OCI-LY3 (cell line): ENCODE results near the gene NOTCH2NLA.
"Not testable (repeated sequence)": the region's sequence is repeated elsewhere in the genome, so short reads cannot be mapped to it uniquely, and the experiment has no call there.

Experiments used
- H2AFZ ChIP-seq: fragments of 200-600, 300-600 bp; shearing (Covaris generic); 2 replicates; pipeline ENCODE4 v1.6.0; 2014; ENCODE audit warnings: antibody characterized with exemption, low read depth, low read length
- H3K27ac ChIP-seq: fragments of 200-600, 300-600 bp; sonication (generic); 2 replicates; pipeline ENCODE4 v1.5.1; 2014; ENCODE audit warnings: mild to moderate bottlenecking, low read length, moderate library complexity, mixed read lengths
- H3K27me3 ChIP-seq: fragments of 200-600, 300-600 bp; sonication (generic); 2 replicates; pipeline ENCODE4 v1.6.1; 2014; ENCODE audit warnings: low read depth, low read length, mixed read lengths
- H3K36me3 ChIP-seq: fragments of 200-600, 300-600 bp; sonication (generic); replicated peaks from 2 replicates; pipeline ENCODE3; 2014; ENCODE audit warnings: low read depth, low read length, mixed read lengths
- H3K4me1 ChIP-seq: fragments of 300-600, 200-600 bp; sonication (generic); 2 replicates; pipeline ENCODE4 v1.6.1; 2014; ENCODE audit warnings: low read length, mixed read lengths
- H3K4me2 ChIP-seq: fragments of 200-600, 300-600 bp; sonication (generic); 2 replicates; pipeline ENCODE4 v1.6.1; 2014; ENCODE audit warnings: low read length, mixed read lengths
- H3K4me3 ChIP-seq: fragments of 300-600, 200-600 bp; sonication (generic); 2 replicates; pipeline ENCODE4 v1.5.1; 2014; ENCODE audit warnings: antibody characterized with exemption, mild to moderate bottlenecking, low read length, moderate library complexity
- H3K79me2 ChIP-seq: fragments of 300-600, 200-600 bp; shearing (Covaris generic); 2 replicates; pipeline ENCODE4 v1.6.1; 2014; ENCODE audit warnings: mild to moderate bottlenecking, low read length, mixed read lengths
- H3K9ac ChIP-seq: fragments of 300-600, 200-600 bp; shearing (Covaris generic); 2 replicates; pipeline ENCODE4 v1.6.0; 2014; ENCODE audit warnings: mild to moderate bottlenecking, low read length, moderate library complexity
- H3K9me3 ChIP-seq: fragments of 200-600, 300-600 bp; shearing (Covaris generic); 2 replicates; pipeline ENCODE4 v1.6.1; 2014; ENCODE audit warnings: low read length, mixed read lengths; ENCODE audit not compliant: insufficient read depth
- H4K20me1 ChIP-seq: fragments of 200-600, 300-600 bp; sonication (generic); 2 replicates; pipeline ENCODE4 v1.6.1; 2016; ENCODE audit warnings: low read length, mixed read lengths; ENCODE audit not compliant: insufficient read depth

The NOTCH2NLA gene

GRCh38 chr1:146260006-146260730 lies 31.3 kb upstream of the NOTCH2NLA start:
- H3K79me2 ChIP-seq, H4K20me1 ChIP-seq, H2AFZ ChIP-seq, H3K36me3 ChIP-seq, H3K4me2 ChIP-seq, H3K4me1 ChIP-seq, H3K27ac ChIP-seq, H3K4me3 ChIP-seq, H3K9ac ChIP-seq, H3K9me3 ChIP-seq, H3K27me3 ChIP-seq: not testable (repeated sequence)

- H3K9me3 ChIP-seq, H3K4me2 ChIP-seq, H3K4me1 ChIP-seq, H3K27ac ChIP-seq, H3K79me2 ChIP-seq, H2AFZ ChIP-seq, H3K9ac ChIP-seq, H3K36me3 ChIP-seq, H4K20me1 ChIP-seq, H3K4me3 ChIP-seq, H3K27me3 ChIP-seq: not testable (repeated sequence)
These were observed 29.3 kb upstream of the NOTCH2NLA start for GRCh38 chr1:146257992-146258552.

GRCh38 chr1:146254569-146255197 lies 25.9 kb upstream of the NOTCH2NLA start:
- H3K27ac ChIP-seq, H3K9ac ChIP-seq, H3K79me2 ChIP-seq, H3K9me3 ChIP-seq, H4K20me1 ChIP-seq, H3K4me1 ChIP-seq, H3K4me3 ChIP-seq, H3K36me3 ChIP-seq, H3K27me3 ChIP-seq, H2AFZ ChIP-seq, H3K4me2 ChIP-seq: not testable (repeated sequence)

GRCh38 chr1:146253249-146253855 lies 24.5 kb upstream of the NOTCH2NLA start:
- not testable (repeated sequence) for H3K27ac ChIP-seq, H3K4me2 ChIP-seq, H3K4me3 ChIP-seq, H3K9ac ChIP-seq, H2AFZ ChIP-seq, H3K27me3 ChIP-seq, H3K79me2 ChIP-seq, H4K20me1 ChIP-seq, H3K9me3 ChIP-seq, H3K36me3 ChIP-seq, H3K4me1 ChIP-seq

- H3K4me3 ChIP-seq, H3K9ac ChIP-seq, H3K27ac ChIP-seq, H3K9me3 ChIP-seq, H4K20me1 ChIP-seq, H3K36me3 ChIP-seq, H3K4me1 ChIP-seq, H3K79me2 ChIP-seq, H3K27me3 ChIP-seq, H2AFZ ChIP-seq, H3K4me2 ChIP-seq: not testable (repeated sequence)
These were observed 22.7 kb upstream of the NOTCH2NLA start for GRCh38 chr1:146251523-146251922.

- not testable (repeated sequence) for H3K36me3 ChIP-seq, H3K9me3 ChIP-seq, H3K4me3 ChIP-seq, H3K4me1 ChIP-seq, H3K27ac ChIP-seq, H2AFZ ChIP-seq, H3K4me2 ChIP-seq, H3K9ac ChIP-seq, H4K20me1 ChIP-seq, H3K27me3 ChIP-seq, H3K79me2 ChIP-seq
These were observed 19.8 kb upstream of the NOTCH2NLA start for GRCh38 chr1:146248643-146249042.

- not testable (repeated sequence) for H3K9me3 ChIP-seq, H3K9ac ChIP-seq, H3K4me2 ChIP-seq, H3K27me3 ChIP-seq, H3K79me2 ChIP-seq, H3K4me3 ChIP-seq, H3K27ac ChIP-seq, H3K36me3 ChIP-seq, H3K4me1 ChIP-seq, H2AFZ ChIP-seq, H4K20me1 ChIP-seq
These were observed 7.8 kb upstream of the NOTCH2NLA start for GRCh38 chr1:146236626-146237025.

- not testable (repeated sequence) for H3K79me2 ChIP-seq, H3K4me2 ChIP-seq, H3K27me3 ChIP-seq, H3K4me3 ChIP-seq, H3K9me3 ChIP-seq, H3K27ac ChIP-seq, H4K20me1 ChIP-seq, H3K9ac ChIP-seq, H3K36me3 ChIP-seq, H3K4me1 ChIP-seq, H2AFZ ChIP-seq
These were observed 7.3 kb upstream of the NOTCH2NLA start for GRCh38 chr1:146236026-146236601.

- not testable (repeated sequence) for H3K4me1 ChIP-seq, H4K20me1 ChIP-seq, H3K27me3 ChIP-seq, H2AFZ ChIP-seq, H3K79me2 ChIP-seq, H3K9me3 ChIP-seq, H3K27ac ChIP-seq, H3K36me3 ChIP-seq
- Histone ChIP-seq H3K4me2 (peak overlapping the region; percentile 49), H3K9ac (peak overlapping the region; percentile 76), H3K4me3 (peak overlapping the region; percentile 80)
These were observed 608 bp downstream of the NOTCH2NLA start for GRCh38 chr1:146228144-146228682.
